HG02938 (cell line): ENCODE results near the gene ABCC12.
A peak's percentile ranks its signal among the peaks of the same experiment; 100 is the strongest.
"Not testable (repeated sequence)": the region's sequence is repeated elsewhere in the genome, so short reads cannot be mapped to it uniquely, and the experiment has no call there.

Source experiments
- ATAC-seq: cut with Tn5 transposase; IDR thresholded peaks from one replicate; pipeline ENCODE4 v1.9.1; 2021; ENCODE audit warnings: mild to moderate bottlenecking, moderate library complexity; ENCODE audit not compliant: unreplicated experiment

ABCC12 gene

GRCh38 chr16:48166617-48167016 is 10.8 kb upstream of the ABCC12 start:
- not testable (repeated sequence) for ATAC-seq

GRCh38 chr16:48165961-48166578 is 10.3 kb upstream of the ABCC12 start:
- no peak for ATAC-seq

DNA sequence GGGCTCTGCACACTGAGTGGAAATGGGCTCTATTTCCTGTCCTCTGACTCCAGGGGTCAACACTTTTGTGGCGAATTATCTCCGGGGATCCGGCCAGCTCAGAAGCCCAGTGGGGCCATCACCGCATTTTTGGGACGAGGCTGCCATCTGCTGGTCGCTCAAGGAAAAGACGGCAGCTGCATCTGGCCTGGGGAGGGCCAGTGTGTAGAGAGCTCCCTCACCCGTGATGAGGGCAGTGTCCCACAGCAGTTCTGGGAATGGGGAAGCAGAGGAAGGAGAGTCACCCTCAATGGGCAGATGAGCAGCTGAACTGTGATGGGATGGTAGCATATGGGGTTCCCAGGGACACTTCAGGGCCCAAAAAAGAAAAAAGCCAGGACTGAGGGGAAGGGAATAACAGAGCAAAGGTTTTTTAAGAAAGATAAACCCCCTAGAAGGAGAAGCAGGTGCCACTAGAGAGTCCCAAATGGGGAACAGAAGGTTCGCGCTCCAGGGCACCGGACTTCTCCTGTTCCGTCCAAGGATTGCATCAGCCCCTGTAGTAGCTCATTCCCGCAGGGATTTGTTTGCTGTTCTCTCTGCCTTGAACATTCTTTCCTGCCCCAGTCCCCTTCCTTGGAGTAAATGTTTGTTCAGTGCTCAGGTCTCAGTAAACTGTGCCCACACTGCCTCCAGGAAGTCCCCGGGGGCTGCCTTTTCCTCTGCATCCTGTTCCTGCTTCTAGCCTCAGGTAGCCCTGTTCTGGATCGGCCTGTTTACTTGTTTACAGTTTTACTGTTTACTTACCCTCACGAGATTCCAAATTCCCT is 9.3 kb upstream of the ABCC12 start:
- no peak for ATAC-seq

- ATAC-seq = no peak
Observed at GRCh38 chr16:48162839-48163410, 7.1 kb upstream of the ABCC12 start.

GRCh38 chr16:48161906-48162305 is 6.1 kb upstream of the ABCC12 start:
- no peak for ATAC-seq

GRCh38 chr16:48160575-48160974 is 4.8 kb upstream of the ABCC12 start:
- no peak for ATAC-seq

DNA sequence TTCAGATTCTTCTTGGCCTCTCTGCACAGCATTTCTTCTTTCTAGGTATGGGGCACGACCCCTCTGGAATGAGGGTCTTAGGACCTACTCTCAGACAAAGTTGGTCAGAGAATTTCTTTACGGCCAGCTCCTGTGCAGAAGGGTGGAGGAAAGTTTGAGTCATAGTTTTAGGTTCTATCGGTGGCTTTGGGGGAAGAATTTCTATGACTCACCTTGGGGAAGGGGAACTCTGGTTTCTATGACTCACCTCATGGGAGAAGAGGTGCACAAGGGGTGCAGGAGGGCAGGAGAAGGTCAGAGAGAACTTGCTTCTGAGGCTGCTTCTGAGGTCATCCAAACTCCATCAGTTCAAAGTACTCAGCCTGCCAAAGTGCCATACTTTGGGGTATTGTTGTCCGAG is 2.5 kb upstream of the ABCC12 start:
- peak; percentile 58 for ATAC-seq

DNA sequence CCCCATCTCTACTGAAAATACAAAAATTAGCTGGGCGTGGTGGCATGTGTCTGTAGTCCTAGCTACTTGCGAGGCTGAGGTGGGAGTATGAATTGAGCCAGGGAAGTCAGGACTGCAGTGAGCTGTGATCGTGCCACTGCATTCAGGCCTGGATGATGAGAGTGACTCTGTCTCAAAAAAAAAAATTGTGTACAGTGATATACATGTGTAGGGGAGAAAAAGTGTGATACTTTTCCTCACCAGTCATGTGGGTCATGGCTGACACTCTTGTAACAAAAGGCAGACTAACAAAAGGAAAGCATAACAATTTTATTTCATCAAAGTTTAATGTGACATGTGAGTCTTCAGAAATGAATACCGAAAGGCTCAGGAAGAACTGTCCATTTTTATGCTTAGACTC is 2.0 kb upstream of the ABCC12 start:
- no peak for ATAC-seq

DNA sequence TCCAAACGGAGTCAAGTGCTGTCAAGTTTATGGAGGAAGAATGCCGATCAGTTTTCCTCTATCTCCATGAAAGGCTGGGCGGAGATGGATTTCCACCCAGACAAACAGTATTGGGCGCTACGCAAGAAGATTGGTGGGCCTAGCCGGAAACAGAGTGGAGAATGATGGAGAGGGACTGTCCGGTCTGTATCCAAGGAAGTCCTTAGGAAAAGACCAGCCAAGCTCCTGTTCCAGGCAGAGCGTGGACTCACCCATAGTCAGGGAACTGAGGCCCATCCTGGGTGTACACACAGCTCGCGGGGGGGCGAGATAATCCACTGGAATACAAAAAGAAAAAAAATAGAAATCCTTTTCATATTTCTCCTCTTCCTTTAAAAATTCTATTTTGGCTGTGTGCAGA is 1.5 kb upstream of the ABCC12 start:
- no peak for ATAC-seq

GRCh38 chr16:48156790-48157209 is 1.0 kb upstream of the ABCC12 start:
- ATAC-seq = peak; percentile 49

DNA sequence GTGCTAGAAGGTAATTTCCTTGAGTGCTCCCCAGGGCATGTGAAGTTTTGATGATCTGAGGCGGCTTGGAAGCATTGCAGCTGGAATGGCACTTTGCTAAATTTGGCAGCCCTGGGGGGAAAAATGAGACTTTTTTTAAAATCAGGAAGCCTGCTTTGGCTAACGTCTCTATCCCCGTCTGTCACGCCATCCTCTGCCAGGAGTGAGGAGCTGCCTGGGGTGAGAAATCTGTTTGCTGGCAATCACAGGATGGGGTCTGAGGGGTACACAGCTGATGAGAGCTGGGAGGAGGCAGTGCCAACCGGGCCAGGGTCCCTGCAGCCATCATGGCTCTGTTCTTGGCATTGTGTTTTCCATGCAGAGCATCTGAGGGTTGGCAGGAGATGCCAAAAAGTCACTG is 2.0 kb downstream of the ABCC12 start:
- ATAC-seq = no peak

DNA sequence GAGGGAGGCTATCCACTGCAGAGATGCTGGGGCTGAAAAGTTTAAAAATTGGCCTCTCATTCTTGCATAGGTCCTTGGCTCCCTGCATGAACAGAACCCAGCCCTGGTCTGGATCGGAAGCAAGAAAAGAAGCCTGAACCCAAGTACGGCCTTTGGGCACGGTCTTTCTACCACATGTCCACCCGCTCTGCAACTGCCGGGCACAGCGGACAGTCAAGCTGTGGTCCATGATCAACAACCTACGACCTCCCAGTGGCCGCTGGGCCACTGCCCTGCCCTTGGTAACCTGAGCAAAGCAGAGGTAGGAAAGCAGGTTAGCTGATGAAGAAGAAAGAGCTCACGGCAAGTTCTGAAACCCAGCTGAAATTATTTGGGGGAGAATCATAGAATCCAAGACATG is 3.6 kb downstream of the ABCC12 start:
- ATAC-seq = no peak

DNA sequence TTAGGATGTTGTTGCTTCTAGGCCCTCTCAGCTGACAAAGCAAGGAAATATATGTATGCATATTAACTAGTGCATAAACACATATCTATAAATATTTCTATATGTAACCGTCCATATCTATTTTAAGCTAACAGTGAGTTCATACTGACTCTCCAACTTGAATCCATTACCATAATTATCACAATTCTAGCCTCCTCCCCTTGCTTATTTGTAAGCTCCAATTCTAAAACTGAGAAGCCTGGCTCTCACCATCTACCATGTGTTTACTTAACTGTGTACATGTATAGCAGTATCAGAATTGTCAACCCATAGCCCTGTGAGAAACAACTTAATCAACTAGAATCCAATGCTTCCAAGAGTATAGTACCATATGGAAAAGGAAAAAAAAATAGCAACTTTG is 5.1 kb downstream of the ABCC12 start:
- ATAC-seq = no peak

DNA sequence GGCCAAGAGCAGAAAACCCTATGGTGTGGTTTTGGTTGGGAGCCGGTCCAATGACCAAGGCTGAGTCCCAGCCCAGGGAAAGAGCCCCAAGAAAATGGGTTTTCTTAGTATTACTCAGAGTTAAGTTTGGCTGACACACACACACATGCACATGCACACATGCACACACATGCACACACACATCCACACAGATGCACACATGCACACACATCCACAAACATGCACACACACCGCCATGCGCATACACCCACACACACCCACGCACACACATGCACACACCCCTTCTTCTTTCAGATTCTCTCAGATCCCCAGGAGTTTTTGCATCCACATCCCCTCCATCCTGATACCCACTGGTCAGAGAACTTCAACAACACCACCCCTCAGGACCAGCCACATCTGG is 9.1 kb downstream of the ABCC12 start:
- ATAC-seq = no peak

DNA sequence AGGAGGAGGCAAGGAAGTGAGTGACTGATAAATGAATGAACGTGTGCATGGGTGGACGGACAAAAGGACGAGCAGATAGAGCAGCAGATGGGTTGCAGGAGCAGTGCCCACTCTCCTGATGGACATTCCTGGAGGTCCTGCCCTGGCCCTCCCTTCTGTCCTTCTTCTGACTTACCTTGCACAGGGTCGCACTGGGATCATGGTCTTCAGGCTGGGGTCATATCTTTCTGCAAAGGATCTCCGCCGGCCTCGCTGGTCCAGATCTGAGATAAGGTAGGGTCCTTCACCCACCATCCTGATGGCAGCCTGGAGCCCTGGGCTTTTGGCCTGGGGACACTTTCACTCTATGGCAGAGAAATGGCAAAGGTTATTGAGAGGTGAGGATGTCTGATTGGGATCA is 9.7 kb downstream of the ABCC12 start:
- no peak for ATAC-seq

DNA sequence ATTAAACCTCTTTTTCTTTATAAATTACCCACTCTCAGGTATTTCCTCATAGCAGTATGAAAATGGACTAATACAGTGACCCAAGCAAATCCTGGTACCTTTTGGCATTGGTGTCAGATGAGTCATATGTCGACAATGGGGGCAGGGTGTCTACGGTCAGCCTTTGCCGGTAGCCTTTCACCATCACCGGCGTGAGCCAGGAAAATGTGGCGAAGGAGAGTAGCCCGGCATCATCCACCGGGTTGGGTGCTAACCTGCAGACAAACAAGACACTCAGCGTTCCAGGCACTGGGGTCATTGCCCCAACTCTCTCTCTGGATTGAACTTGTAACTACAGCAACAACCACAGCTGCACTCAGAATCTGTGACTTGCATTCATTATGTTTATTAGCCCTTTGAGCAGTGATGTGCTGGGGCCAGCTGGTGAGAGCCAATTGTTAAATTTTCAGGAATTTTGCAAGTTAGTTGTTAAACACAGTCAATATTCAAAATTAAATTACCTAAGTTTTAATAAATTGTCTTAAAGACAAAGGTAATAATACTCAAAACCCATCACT is 11.9 kb downstream of the ABCC12 start:
- no peak for ATAC-seq

DNA sequence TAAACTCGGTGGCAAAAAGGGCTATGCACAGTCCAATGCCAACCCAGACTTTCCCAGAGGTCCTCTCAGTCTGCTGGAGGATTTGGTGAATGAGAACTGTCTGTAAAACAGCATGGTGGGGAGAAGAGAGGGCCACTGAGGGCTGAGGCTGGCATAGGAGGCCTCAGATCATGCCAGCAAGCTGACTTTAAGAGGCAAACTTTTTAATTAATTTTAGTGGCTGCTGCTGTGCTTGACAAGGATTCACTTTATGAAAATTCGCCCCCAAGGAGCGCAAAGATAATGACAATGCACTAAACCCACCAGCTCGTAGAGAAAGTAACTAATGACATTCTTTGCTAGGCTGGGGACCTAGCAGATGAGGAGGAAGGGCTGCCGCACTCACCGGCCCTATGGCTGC is 15.0 kb downstream of the ABCC12 start:
- ATAC-seq = no peak

- ATAC-seq = no peak
Observed at GRCh38 chr16:48139517-48139916, 16.3 kb downstream of the ABCC12 start.

GRCh38 chr16:48138543-48138942 is 17.2 kb downstream of the ABCC12 start:
- no peak for ATAC-seq

- no peak for ATAC-seq
Observed at GRCh38 chr16:48137822-48138221, 18.0 kb downstream of the ABCC12 start.

DNA sequence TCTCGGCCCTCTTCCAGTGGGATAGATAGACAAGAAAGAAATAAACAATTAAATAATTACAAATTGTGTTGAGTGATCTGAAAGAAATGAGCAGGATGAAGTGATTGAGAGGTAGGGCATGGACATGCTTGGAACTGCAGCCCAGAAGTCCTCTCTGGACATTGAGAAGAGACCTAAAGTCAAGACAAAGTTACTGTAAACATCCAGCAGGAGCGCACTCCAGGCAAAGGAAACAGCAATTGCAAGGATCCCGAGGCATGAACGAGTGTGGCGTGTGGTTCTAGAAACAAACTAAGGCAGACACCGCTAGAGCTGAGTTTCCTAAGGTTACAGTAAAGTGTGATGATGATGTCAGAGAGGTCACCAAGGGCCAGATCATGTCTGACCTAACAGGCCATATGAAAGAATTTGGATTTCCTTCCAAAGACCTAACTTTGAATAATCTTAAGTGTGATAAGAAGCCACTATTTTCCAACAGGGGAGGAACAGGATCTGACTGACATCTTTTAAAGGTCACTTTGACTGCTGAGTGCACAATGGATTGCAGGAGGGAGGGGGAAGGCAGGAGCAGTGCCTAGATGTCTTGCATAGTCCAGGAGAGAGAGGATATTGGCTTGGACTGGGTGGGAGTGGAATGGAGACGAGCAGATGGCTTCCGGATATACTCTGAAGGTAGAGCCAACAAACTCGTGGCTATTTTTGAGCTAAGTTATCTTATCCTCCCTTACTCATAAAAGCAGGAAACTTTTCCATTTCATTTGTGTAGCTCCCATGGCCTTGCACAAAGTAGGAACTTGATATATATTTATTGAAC is 19.0 kb downstream of the ABCC12 start:
- ATAC-seq = no peak
